ENCODE measurements around the gene KCNA5.

KCNA5 gene

DNA sequence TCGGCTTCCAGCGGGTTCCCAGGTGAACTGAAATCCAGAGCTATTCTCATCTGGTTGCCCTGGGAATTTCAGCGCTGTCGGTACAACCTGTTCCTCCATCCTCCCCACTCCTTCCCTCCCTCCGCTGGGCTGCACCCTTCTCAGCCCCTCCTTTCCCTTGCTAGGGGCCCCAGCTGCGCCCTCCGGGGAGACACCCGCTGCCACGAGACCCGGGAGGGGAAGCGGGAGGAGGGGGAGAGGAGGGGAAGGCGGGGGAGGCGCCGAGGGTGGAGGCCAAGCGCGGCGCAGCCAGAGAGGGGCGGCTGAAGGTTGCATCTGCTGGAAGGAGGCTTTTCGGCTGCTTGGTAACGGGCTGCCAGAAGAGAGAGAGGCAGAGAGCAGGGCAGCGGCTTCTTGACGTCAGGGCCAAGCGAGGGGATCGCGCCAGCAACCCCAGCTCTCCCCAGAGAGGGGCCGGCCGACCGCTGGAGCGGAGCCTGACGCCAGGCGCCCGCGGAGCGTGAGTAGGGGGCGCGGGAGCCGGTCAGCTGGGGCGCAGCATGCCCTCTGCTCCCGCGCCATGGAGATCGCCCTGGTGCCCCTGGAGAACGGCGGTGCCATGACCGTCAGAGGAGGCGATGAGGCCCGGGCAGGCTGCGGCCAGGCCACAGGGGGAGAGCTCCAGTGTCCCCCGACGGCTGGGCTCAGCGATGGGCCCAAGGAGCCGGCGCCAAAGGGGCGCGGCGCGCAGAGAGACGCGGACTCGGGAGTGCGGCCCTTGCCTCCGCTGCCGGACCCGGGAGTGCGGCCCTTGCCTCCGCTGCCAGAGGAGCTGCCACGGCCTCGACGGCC is at the start of gene KCNA5:
Gene KCNA5 (plus strand): TSS at position 291 of the 831 bp plus-strand sequence. CDS start 269 bp downstream, at position 560.
- no peak for DNase-seq (ENCODE audit: low read depth in 2 of 2)

- DNase-seq (ENCODE audit: low read depth in 2 of 2) = no peak
These were observed 49.1 kb upstream of the KCNA5 start for GRCh38 chr12:4994622-4995021.

DNA sequence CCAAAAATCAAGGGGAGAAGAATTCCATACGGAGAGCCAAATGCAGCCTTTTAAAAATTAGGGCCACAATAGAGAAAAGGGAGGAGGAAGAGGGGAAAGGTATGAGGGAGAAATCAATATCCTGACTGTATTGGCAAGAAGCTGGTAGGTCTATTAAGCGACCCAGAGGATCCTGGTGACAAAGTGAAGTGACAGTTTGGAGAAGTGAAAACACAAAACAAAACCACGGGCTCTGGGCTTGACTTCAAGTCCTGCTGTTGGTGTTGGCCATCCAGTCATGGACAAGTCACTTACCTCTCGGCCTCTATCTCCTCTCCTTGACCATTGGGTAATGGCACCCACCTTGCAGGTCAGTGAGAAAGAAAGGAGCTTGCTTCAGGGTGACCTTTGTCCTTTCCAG is 47.0 kb upstream of the KCNA5 start:
- no peak for DNase-seq (ENCODE audit: low read depth in 2 of 2)

DNA sequence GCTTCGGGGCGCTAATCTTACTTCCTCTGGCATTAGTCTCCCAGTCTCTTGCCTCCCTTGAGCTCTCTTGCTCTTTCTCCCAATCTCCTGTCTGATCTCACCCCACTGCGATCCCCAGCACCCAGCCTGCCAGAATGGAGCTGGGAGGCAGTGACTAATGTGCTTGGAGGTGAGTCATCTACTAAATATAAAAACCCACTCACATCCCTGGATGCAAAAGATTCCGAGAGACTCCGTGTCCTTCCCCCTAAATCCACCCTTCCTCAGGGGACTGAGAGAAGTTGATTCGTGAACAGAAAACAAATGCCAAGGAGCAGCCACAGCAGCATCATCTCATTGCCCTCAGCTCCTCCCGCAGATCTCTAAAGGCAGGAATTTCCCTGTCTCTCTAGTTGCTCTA is 45.7 kb upstream of the KCNA5 start:
- DNase-seq (ENCODE audit: low read depth in 2 of 2) = no peak

GRCh38 chr12:5000204-5000603 is 43.5 kb upstream of the KCNA5 start:
- DNase-seq (ENCODE audit: low read depth in 2 of 2) = no peak

GRCh38 chr12:5000658-5001385 is 42.9 kb upstream of the KCNA5 start:
- DNase-seq (ENCODE audit: low read depth in 2 of 2) = no peak

GRCh38 chr12:5003025-5003666 is 40.5 kb upstream of the KCNA5 start:
- DNase-seq (ENCODE audit: low read depth in 2 of 2) = peak in 1 of 2 experiments; percentile 26

DNA sequence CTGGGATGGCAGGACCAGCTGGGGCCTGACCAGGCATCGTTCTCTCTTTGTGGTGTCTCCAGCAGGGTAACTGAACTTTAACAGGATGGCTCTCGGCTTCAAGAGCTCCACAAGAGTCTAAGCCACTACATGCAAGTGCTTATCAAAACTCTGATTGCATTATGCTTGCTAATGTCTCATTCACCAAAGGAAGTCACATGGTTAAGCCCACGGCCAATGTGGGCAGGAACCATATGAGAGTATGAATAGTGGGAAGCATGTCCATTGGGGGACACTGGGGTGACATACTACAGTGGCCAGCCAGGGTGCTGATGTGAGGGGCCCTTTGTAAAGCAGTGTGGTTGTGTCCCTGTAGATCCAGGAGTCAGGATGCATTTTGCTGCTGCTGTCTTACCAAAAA is 35.0 kb upstream of the KCNA5 start:
- no peak for DNase-seq (ENCODE audit: low read depth in 2 of 2)

GRCh38 chr12:5010151-5010550 is 33.5 kb upstream of the KCNA5 start:
- DNase-seq (ENCODE audit: low read depth in 2 of 2) = no peak

DNA sequence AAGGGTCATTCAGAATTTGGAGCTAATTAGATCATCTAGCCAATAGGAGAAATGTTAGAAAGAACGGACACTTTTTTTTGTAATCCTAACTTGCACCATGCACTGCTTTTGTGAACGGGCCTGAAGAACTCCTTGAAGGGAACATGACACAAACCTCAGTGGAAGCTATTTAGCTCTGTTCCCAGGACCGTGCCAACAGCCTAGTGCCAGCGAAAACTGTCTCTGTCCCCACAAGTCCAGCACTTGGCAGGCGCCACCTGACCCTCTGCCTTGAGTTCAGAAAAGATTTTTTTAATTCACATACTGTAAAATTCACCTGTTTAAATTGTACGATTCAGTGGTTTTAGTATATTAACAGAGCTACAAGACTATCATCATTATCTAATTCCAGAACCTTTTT is 31.3 kb upstream of the KCNA5 start:
- no peak for DNase-seq (ENCODE audit: low read depth in 2 of 2)

- no peak for DNase-seq (ENCODE audit: low read depth in 2 of 2)
These were observed 30.4 kb upstream of the KCNA5 start for GRCh38 chr12:5013266-5013730.

DNA sequence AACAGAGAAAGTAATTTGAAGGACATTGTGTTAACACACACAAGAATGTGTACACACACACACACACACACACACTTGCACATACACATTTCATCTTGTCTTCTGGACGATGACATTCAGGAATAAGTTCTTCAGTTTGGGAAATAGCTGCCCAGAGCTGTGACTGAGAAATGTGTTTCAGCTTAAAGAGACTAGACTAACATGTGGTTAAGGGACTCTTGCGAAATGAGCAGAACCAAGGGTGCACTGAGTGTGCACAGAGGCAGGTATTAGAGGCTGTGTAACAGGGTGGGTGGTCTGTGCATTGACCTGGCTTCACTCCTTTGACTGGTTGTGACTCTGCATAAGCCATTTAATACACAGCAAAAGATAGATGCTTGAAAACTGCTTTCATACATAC is 29.4 kb upstream of the KCNA5 start:
- DNase-seq (ENCODE audit: low read depth in 2 of 2) = no peak

DNA sequence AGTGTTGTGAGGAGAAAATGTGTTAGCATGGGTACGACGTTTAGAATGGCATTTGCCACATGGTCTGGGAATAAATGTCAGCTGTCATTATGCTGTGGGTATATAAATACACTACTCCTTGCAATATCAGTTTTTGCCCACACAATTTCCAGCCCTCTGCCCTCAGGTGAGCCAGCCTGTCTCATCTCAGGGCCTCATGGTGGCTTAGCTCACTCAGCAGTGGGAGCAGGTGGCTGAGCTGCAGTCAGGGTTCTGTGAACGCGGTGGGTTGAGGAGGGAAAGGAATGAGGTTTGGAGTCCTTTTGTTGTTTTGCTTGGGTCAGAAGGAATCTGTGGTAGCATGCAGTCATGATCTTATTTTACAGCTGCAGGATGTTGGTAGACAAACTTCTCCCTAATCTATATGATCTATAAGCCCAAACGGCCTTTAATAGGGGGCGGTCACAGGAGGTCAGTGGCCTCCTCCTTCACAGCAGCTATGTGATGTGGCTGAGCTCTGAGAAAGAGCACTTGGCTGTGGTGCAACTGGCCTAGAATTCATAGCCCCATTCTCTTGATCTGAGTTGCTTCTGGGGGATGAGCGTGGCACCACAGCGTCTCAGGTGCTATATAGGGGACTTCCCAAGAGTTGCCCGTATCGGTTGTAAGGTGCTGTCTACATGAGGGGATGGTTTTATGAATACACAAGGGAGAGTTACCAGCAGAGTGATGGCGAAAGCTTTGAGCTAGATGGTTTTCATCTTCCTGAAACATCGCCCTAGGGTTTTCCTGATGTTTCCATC is 27.8 kb upstream of the KCNA5 start:
- no peak for DNase-seq (ENCODE audit: low read depth in 2 of 2)

- no peak for DNase-seq (ENCODE audit: low read depth in 2 of 2)
These were observed 27.2 kb upstream of the KCNA5 start for GRCh38 chr12:5016526-5016925.

DNA sequence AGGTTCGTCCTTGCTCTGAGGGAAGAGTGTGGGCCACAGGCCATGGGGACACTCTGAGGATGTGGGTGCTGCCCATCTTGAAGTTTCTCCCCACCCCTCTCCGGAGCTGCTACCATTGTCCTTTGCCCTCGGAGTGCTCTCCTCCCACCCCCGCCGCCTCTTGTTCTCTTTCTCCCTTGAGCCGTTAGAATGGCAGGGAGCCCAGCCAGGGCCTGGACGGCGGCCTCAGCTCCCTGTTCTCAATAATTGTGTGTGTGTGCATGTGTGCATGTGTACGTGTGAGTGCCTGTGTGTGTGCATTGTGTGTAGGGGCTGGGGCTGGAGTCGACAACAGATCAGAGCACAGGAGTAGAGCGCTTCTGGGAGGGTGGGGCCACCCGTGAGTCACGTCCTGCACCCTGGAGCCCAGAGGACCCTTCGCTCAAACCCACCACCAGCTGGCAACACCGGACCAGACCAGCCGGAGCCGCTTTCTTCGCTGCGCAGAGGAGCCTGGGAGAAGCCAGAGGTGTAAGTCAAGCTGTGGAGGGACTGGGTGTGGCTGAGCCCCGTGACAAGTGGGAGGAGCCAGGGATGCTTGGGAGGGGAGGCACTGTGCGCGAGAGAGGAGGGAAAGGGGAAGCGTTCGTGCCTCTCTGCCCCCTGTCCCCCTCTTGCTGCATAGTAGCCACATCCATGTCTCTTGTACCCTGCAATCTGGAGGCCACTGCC is 25.9 kb upstream of the KCNA5 start:
- no peak for DNase-seq (ENCODE audit: low read depth in 2 of 2)

DNA sequence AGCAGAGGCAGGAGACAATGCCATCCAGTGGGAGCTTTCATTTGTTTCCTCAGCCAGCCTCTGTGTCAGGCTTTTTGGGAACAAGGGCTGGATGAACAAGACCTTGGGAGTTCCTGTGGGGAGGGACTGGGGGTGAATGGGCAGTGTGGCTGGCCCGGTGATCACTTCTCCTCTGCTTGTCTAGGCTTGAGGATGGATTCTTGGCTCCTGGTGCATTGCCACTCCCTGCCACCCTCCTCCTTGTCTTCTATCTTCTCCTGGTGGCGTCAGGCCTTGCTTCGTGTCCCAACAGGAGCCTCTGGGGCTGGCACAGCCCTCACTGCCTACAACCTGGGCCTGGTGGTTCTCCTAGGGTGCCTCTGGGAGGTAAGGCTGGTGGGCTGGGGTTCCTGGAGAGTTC is 25.0 kb upstream of the KCNA5 start:
- no peak for DNase-seq (ENCODE audit: low read depth in 2 of 2)

GRCh38 chr12:5022025-5022424 is 21.7 kb upstream of the KCNA5 start:
- DNase-seq (ENCODE audit: low read depth in 2 of 2) = no peak

DNA sequence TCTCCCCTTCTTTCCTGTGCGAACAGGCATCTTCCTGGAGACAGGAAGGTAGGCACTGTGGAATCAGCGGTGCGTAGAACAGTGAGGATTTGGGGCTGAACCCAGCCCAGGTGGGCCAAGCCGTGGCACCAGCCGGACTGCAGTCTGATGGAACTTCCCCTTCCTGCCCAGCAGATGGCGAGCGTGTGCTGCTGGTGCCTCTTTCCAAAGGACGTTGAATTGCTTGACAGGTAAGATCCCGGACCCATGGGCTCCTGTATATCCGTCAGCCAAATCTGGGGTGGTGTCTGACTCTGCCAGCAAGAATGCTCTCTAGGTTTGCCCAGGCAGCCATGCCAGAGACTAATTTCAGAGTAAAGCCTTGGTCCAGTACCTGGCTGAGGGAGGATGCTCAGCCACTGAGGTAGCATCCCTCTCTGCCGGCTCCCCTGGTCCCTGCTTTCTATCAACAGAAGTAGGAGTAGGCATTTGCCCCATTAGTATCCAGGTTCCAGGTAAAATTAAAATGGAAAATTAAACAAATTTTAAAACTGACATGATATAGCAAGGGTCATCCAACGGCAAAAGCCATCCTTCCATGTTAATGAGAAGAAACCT is 21.1 kb upstream of the KCNA5 start:
- peak in 1 of 2 experiments; percentile 3 for DNase-seq (ENCODE audit: low read depth in 2 of 2)

DNA sequence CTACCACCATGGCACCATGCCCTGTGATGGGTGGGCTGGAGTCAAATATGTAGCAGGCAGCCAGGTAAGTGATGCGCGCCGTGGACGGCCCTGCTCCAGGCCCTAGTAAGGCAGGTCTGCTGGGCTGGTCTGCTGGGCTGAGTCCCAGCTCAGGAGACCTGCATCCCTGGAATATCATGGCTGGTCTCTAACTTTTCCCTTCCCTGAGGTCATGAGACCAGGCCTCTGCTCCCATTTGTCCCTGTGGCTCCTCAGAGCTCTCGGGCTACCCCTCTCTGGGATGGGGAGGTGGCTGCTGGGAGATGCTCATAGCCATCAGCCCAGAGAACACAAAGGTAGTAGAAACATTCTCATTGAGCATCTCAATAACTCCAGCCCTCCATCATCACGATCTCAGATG is 19.8 kb upstream of the KCNA5 start:
- no peak for DNase-seq (ENCODE audit: low read depth in 2 of 2)

DNA sequence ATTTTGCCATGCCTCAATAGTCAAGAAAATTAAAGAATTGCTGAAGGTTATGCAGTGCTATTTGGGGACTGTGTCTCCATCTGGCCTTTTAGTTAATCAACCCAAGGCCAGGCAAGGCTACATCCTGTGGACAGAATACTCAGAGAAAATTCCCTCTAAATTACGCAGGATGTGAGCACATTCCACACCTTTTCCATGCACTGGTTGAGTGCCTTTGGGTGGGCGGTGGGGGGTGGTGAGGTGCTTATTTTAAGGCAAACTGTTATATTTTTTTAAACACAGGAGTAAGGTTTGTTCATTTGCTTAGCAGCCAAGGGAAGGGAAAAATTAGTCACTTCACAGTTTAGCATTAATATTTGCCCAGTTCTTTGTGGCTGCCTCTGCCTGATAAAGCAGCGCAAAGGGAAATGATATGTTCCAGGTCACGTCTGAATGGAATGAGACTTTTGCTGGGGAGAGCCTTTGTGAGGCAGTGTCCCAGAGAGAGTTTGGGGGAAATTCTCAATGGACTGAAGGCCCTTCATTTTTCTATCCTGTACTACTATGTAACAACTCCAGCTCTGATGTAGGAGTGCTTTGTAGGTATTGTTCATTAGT is 17.2 kb upstream of the KCNA5 start:
- no peak for DNase-seq (ENCODE audit: low read depth in 2 of 2)

Data from stimulated activated CD4-positive, alpha-beta T cell treated with anti-CD3 and anti-CD28 coated beads, Interleukin-12 subunit alpha, Interleukin-12 subunit beta, amount 100 ng/mL, for 24 hours (primary cell).